ENCODE measurements around the gene CASP6.

- TF ChIP-seq, protein P1, sequence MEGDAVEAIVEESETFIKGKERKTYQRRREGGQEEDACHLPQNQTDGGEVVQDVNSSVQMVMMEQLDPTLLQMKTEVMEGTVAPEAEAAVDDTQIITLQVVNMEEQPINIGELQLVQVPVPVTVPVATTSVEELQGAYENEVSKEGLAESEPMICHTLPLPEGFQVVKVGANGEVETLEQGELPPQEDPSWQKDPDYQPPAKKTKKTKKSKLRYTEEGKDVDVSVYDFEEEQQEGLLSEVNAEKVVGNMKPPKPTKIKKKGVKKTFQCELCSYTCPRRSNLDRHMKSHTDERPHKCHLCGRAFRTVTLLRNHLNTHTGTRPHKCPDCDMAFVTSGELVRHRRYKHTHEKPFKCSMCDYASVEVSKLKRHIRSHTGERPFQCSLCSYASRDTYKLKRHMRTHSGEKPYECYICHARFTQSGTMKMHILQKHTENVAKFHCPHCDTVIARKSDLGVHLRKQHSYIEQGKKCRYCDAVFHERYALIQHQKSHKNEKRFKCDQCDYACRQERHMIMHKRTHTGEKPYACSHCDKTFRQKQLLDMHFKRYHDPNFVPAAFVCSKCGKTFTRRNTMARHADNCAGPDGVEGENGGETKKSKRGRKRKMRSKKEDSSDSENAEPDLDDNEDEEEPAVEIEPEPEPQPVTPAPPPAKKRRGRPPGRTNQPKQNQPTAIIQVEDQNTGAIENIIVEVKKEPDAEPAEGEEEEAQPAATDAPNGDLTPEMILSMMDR (IDR thresholded peaks at IDR 0.05), result no peak
- TF ChIP-seq POLR2A (IDR thresholded peaks at IDR 0.05) (no peak), POLR2AphosphoS5 (IDR thresholded peaks at IDR 0.05) (no peak), EP300 (IDR thresholded peaks at IDR 0.05) (no peak)
These were observed 26.4 kb downstream of the CASP6 start for GRCh38 chr4:109676886-109677285.
